Choroid plexus epithelial cell (primary cell): ENCODE measurements around the gene OSCP1.

Source experiments
- DNase-seq: peaks from one replicate; pipeline ENCODE4 v3.0.0-alpha.2; 2010; ENCODE audit warnings: low read depth
- H3K4me3 ChIP-seq: 2 replicates; pipeline ENCODE4 v1.5.1; 2011; ENCODE audit warnings: low read depth, mild to moderate bottlenecking, control low read depth, low read length, moderate library complexity
- TF ChIP-seq, protein P1 (sequence below): conservative IDR thresholded peaks from 2 replicates; pipeline ENCODE4 v1.5.1; 2011; ENCODE audit warnings: low read depth, mild to moderate bottlenecking, control low read depth, inconsistent platforms, low read length, moderate library complexity

OSCP1 gene

DNA sequence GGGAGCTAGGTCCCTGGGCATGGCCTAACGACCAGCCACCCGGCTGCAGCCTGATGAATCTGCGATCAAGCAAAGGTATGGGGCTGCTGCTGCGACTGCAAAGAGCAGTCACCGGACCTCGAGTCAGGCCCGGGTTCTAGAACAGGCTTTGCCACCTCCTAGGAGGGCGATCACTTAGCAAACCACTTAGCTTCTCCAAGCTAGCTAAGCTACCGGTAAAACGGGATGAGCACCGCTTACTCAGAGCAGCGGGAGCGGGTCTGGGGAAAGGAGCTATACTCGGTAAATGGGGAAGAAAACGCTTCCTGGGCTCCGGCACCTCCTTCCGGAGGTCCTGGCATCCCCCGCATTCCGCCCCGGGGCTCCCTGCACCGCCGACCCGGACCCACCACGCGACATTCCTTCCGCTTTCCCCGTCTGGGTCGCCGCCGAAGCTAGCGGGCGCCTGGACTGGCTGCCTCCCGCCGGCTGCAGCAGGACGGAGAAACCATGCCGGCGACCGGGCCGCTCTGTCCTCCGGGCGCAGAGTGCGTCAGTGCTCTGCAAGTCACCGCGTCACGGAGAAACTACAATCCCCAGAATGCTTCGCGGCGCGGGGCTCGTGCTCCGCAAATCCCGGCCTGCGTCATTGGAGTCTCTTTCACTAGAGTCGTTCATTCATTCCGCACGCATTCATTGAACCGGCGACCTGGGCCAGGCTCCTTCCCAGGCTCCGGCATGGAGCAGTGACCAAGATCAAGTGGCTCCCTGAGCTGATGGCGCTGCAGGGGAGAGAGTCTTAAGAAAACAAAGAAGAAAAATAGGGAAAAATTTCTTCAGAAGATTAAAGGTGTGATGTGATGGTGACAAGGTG is 52.6 kb downstream of the OSCP1 start, which contains the start of gene LSM10:
Gene LSM10 (minus strand): TSS at position 531 of the 853 bp plus-strand sequence. CDS start 3,779 bp downstream, outside the sequence.
- DNase-seq: peak; percentile 94
- H3K4me3 ChIP-seq: peak within 1 kb of the TSS; percentile 98
- TF ChIP-seq, protein P1, sequence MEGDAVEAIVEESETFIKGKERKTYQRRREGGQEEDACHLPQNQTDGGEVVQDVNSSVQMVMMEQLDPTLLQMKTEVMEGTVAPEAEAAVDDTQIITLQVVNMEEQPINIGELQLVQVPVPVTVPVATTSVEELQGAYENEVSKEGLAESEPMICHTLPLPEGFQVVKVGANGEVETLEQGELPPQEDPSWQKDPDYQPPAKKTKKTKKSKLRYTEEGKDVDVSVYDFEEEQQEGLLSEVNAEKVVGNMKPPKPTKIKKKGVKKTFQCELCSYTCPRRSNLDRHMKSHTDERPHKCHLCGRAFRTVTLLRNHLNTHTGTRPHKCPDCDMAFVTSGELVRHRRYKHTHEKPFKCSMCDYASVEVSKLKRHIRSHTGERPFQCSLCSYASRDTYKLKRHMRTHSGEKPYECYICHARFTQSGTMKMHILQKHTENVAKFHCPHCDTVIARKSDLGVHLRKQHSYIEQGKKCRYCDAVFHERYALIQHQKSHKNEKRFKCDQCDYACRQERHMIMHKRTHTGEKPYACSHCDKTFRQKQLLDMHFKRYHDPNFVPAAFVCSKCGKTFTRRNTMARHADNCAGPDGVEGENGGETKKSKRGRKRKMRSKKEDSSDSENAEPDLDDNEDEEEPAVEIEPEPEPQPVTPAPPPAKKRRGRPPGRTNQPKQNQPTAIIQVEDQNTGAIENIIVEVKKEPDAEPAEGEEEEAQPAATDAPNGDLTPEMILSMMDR: peak; percentile 1

DNA sequence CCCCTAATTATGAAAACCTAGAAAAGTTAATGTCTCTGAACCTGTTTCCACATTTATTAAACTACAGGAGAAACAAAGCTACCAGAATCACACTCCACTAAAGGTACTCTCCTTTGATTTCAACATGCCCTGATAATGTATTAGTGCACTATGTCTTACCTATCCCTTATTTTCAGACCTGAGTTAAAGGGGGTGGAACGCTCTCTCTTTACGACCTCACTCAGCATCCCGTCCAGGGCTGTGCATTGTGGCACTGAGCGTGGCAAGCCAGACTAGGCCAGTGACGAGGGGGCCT is 53.2 kb downstream of the OSCP1 start:
- DNase-seq: no peak
- TF ChIP-seq, protein P1: no peak
- peak overlapping the region; percentile 98 for H3K4me3 ChIP-seq

DNA sequence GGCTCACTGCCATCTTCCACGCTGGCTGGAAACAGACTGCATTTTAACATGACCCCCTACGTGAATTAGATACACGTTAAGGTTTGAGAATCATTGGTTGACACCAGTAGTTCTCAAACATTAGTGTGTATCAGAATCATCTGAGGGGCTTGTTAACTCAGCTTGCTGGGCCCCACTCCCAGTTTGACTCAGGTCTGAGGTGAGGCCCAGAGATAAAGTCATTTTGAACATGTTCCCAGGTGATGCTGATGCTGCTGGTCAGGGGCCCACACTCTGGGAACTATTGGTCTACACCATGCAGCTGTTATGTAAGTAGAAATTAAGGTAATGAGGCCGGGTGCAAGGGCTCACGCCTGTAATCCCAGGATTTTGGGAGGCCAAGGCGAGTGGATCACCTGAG is 53.9 kb downstream of the OSCP1 start:
- H3K4me3 ChIP-seq: no peak overlapping the region
- no peak for DNase-seq
- TF ChIP-seq, protein P1: no peak

DNA sequence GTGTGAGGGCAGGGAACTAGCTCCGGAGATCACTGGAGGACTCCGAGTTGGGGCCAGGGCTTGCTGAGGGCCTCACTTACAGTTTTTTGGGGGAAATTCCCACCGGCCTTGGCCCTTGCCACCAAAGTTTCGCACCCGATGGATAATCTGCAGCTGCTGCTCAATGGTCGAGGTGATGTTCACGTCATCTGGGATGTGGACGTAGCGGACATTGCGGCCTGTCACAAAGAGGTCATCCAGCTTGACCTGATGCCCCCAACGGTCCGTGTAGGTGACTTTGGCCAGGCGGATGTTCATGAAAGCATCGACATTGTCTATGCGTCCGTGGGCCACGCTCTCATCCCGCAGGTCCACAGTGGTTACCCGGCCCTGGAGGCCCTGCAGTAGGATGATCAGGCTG is 56.6 kb downstream of the OSCP1 start:
- DNase-seq: no peak
- TF ChIP-seq, protein P1: no peak
- H3K4me3 ChIP-seq: no peak overlapping the region

GRCh38 chr1:36392836-36393235 is 57.4 kb downstream of the OSCP1 start:
- H3K4me3 ChIP-seq: no peak overlapping the region
- TF ChIP-seq, protein P1: no peak
- DNase-seq: no peak

GRCh38 chr1:36391271-36391670 is 59.0 kb downstream of the OSCP1 start:
- no peak overlapping the region for H3K4me3 ChIP-seq
- no peak for DNase-seq
- TF ChIP-seq, protein P1: no peak

GRCh38 chr1:36390411-36390810 is 59.8 kb downstream of the OSCP1 start:
- TF ChIP-seq, protein P1: no peak
- H3K4me3 ChIP-seq: no peak overlapping the region
- no peak for DNase-seq
